Brain microvascular endothelial cell (primary cell): ENCODE data around the gene FCSK.
"Not testable (repeated sequence)": the region's sequence is repeated elsewhere in the genome, so short reads cannot be mapped to it uniquely, and the experiment has no call there.

ENCODE experiments used
- DNase-seq: peaks from one replicate; pipeline ENCODE4 v3.0.0-alpha.2; 2020
- H3K27ac ChIP-seq: fragments of 250-450 bp; sonication (Bioruptor Pico); 2 replicates; pipeline ENCODE4 v1.5.1; 2020; ENCODE audit warnings: mild to moderate bottlenecking, moderate library complexity
- H3K27me3 ChIP-seq: fragments of 250-450 bp; sonication (Bioruptor Pico); replicated peaks from 2 replicates; pipeline ENCODE4 v1.5.1; 2020; ENCODE audit warnings: mild to moderate bottlenecking
- H3K36me3 ChIP-seq: fragments of 250-450 bp; sonication (Bioruptor Pico); replicated peaks from 2 replicates; pipeline ENCODE4 v1.5.1; 2020; ENCODE audit warnings: mild to moderate bottlenecking
- H3K4me3 ChIP-seq: 2 replicates; pipeline ENCODE4 v1.5.1; 2011; ENCODE audit warnings: low read depth, mild to moderate bottlenecking, control low read depth, low read length, moderate library complexity
- in situ Hi-C: cut with HindIII; loops from 2 replicates; pipeline ENCODE4 v1.10.0; 2017; ENCODE audit warnings: low sequenced_read_pairs, low pct_ligation_motif_present
- TF ChIP-seq, protein P1 (sequence below): IDR thresholded peaks from 2 replicates; pipeline ENCODE4 v1.5.1; 2011; ENCODE audit warnings: low read depth, mild to moderate bottlenecking, moderate library complexity, low read length, control low read depth, inconsistent platforms; ENCODE audit errors: missing control alignments

Gene FCSK

DNA sequence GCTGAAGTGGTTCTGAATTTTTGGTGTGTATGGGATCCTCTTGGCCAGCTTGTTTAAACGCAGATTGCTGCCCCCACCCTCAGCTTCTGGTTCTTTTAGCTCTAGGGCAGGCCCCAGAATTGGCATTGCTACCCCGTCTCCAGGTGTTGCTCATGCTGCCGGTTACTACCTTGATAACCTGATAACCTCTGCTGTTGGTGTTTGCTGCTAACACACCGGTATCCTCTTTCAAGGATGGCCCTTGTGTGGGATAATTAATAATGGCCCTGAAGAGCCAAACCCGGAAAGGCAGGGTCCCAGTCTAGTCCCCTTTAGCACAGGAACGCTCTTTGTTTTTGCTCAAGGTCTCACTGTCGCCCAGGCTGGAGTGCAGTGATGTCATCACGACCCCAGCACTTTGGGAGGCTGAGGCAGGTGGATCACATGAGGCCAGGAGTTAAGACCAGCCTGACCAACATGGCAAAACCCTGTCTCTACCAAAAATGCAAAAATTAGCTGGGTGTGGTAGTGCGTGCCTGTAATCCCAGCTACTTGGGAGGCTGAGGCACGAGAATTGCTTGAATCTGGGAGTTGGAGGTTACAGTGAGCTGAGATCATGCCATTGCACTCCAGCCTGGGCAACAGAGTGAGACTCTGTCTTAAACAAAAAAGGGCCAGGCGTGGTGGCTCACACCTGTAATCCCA is 14.2 kb upstream of the FCSK start:
- TF ChIP-seq, protein P1, sequence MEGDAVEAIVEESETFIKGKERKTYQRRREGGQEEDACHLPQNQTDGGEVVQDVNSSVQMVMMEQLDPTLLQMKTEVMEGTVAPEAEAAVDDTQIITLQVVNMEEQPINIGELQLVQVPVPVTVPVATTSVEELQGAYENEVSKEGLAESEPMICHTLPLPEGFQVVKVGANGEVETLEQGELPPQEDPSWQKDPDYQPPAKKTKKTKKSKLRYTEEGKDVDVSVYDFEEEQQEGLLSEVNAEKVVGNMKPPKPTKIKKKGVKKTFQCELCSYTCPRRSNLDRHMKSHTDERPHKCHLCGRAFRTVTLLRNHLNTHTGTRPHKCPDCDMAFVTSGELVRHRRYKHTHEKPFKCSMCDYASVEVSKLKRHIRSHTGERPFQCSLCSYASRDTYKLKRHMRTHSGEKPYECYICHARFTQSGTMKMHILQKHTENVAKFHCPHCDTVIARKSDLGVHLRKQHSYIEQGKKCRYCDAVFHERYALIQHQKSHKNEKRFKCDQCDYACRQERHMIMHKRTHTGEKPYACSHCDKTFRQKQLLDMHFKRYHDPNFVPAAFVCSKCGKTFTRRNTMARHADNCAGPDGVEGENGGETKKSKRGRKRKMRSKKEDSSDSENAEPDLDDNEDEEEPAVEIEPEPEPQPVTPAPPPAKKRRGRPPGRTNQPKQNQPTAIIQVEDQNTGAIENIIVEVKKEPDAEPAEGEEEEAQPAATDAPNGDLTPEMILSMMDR = no peak
- Histone ChIP-seq H3K4me3 (no peak overlapping the region), H3K36me3 (no peaks in the 10 kb centered on the region), H3K27ac (no peak overlapping the region), H3K27me3 (no peaks in the 10 kb centered on the region)
- no peak for DNase-seq
- in situ Hi-C loops = no loop called here

DNA sequence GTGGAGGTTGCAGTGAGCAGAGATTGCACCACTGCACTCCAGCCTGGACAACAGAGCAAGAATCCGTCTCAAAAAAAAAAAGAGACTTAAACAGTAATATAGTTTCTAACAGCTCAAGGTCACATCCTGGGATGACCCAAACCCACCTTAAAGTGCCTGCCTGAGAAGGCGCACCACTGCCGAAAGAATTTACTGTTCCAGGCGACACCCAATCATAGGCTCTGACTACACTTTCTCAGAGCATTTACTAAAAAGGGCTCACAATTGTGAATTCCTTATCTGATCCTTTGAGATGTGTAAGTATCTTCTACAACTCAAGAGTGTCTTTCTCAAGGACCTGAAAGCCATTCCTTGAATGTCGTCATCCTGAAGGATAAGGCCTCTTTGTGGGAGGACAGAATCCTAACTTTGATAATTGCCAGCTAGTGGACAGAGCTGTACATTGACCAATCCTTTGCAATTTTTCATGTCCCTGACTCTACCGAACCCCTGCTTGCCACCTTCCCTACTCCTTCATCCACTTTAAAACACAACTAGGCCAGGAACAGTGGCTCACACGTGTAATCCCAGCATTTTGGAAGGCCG is 12.9 kb upstream of the FCSK start:
- no peak overlapping the region for H3K27ac ChIP-seq
- no peak overlapping the region for H3K4me3 ChIP-seq
- DNase-seq = no peak
- no peaks in the 10 kb centered on the region for H3K36me3 ChIP-seq
- TF ChIP-seq, protein P1 = no peak
- H3K27me3 ChIP-seq = no peaks in the 10 kb centered on the region
- in situ Hi-C loops = no loop called here

- no peak overlapping the region for H3K27ac ChIP-seq
- H3K4me3 ChIP-seq = no peak overlapping the region
- TF ChIP-seq, protein P1 = no peak
- no peaks in the 10 kb centered on the region for H3K27me3 ChIP-seq
- DNase-seq = no peak
- in situ Hi-C loops = no loop called here
- no peaks in the 10 kb centered on the region for H3K36me3 ChIP-seq
These were observed 12.1 kb upstream of the FCSK start for GRCh38 chr16:70442344-70442743.

GRCh38 chr16:70444249-70445063 is 9.9 kb upstream of the FCSK start:
- in situ Hi-C loops = no loop called here
- H3K27me3 ChIP-seq = no peaks in the 10 kb centered on the region
- no peak for DNase-seq
- TF ChIP-seq, protein P1 = no peak
- no peak overlapping the region for H3K27ac ChIP-seq
- H3K36me3 ChIP-seq = no peaks in the 10 kb centered on the region
- no peak overlapping the region for H3K4me3 ChIP-seq

DNA sequence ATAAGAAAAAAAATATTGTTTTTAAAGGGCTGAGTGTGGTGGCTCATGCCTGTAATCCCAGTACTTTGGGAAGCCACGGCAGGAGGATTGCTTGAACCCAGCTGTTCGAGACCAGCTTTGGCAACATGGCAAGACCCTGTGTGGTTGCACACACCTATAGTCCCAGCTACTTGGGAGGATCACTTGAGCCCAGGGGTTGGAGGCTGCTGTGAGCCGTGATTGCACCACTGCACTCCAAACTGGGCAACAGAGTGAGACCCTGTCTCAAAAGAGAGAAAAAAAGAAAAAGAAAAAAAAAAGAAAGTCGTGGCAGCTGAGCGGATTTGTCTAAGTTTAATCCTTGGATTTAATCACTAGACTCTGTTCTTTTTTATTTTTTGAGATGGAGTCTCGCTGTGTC is 6.3 kb upstream of the FCSK start:
- H3K27me3 ChIP-seq = no peaks in the 10 kb centered on the region
- H3K27ac ChIP-seq = no peak overlapping the region
- no peaks in the 10 kb centered on the region for H3K36me3 ChIP-seq
- in situ Hi-C loops = no loop called here
- TF ChIP-seq, protein P1 = no peak
- no peak for DNase-seq
- no peak overlapping the region for H3K4me3 ChIP-seq

DNA sequence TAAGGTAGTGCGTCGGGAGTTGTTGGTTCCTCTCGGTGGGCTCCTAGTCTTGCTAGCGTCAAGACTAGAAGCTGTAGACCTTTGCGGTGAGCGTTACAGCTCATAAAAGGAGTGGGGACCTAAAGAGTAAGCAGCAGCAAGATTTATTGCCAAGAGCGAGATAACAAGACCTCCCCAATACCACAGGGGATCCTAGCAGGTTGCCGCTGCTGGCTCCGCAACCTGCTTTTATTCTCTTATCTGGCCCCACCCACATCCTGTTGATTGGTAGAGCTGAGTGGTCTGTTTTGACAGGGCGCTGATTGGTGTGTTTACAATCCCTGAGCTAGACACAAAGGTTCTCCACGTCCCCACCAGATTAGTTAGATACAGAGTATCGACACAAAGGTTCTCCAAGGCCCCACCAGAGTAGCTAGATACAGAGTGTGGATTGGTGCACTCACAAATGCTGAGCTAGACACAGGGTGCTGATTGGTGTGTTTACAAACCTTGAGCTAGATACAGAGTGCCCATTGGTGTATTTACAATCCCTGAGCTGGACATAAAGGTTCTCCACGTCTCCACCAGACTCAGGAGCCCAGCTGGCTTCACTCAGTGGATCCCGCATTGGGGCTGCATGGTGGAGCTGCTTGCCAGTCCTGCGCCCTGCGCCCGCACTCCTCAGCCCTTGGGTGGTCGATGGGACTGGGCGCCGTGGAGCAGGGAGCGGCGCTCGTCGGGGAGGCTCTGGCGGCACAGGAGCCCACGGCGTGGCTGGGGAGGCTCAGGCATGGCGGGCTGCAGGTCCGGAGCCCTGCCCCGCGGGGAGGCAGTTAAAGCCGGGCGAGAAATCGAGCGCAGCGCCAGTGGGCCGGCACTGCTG is 4.0 kb upstream of the FCSK start:
- in situ Hi-C loops, H3K27me3 ChIP-seq, H3K36me3 ChIP-seq, DNase-seq, H3K27ac ChIP-seq: not testable (repeated sequence)
- H3K4me3 ChIP-seq = peak overlapping the region; percentile 39

DNA sequence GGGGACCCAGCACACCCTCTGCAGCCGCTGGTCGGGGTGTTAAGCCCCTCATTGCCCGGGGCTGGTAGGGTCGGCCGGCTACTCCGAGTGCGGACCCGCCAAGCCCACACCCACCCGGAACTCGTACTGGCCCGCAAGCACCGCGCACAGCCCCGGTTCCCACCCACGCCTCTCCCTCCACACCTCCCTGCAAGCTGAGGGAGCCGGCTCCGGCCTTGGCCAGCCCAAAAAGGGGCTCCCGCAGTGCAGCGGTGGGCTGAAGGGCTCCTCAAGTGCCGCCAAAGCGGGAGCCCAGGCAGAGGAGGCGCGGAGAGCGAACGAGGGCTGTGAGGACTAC is 3.4 kb upstream of the FCSK start:
- H3K4me3 ChIP-seq = peak overlapping the region; percentile 39

More for the DNA sequence above, 3.4 kb upstream of the FCSK start:
- H3K27ac ChIP-seq, H3K27me3 ChIP-seq, in situ Hi-C loops, H3K36me3 ChIP-seq, DNase-seq: not testable (repeated sequence)
